ENCODE measurements around the gene IRF5. TPM values are rescaled to one million over a fixed set of nuclear protein-coding genes. Genes with fewer than 3 reads are reported as not detected.

The IRF5 gene
- total RNA-seq, 1 experiment from 2014 or later, result 0.74 TPM

GRCh38 chr7:128894101-128894440 lies 43.7 kb upstream of the IRF5 start:
- Mint-ChIP-seq H3K4me3 (no peak overlapping the region), H3K27ac (no peak overlapping the region), H3K4me1 (peaks cover 3 to 5% of the 10 kb centered on the region in 2 experiments; a peak in 2 of 4 replicates), H3K9me3 (peaks cover 3 to 4% of the 10 kb centered on the region in 2 experiments), H3K27me3 (ENCODE audit: low read depth) (peaks cover 11% of the 10 kb centered on the region), H3K36me3 (ENCODE audit: insufficient read depth in 1 of 3, low read depth in 3 of 3) (peaks cover 6% of the 10 kb centered on the region in 3 experiments)
- no peak for TF ChIP-seq CTCF (conservative IDR thresholded peaks at IDR 0.05)
- Histone ChIP-seq H3K79me1 (ENCODE audit: insufficient read depth, low read depth, low read length, poor library complexity, severe bottlenecking) (no peaks in the 10 kb centered on the region), H2BK20ac (ENCODE audit: low read depth, low read length, poor library complexity, severe bottlenecking) (no peak overlapping the region), H3K9ac (ENCODE audit: extremely low read depth, insufficient read length, low read length) (no peak overlapping the region), H3K27me3 (ENCODE audit: insufficient read depth, low read length) (no peaks in the 10 kb centered on the region), H2BK12ac (ENCODE audit: insufficient read length, low read depth, low read length) (no peak overlapping the region), H3K27ac (ENCODE audit: insufficient read length, low read depth, low read length) (no peak overlapping the region), H2BK5ac (ENCODE audit: insufficient read length, low read length) (no peak overlapping the region), H2BK120ac (ENCODE audit: low read depth, low read length, poor library complexity, severe bottlenecking) (no peak overlapping the region), H2AK5ac (ENCODE audit: insufficient read length, low read length) (no peak overlapping the region), H3K23me2 (ENCODE audit: insufficient read length, low read depth, low read length, poor library complexity, severe bottlenecking) (peaks cover 9% of the 10 kb centered on the region), H4K20me1 (ENCODE audit: control insufficient read depth, insufficient read depth, insufficient read length) (no peaks in the 10 kb centered on the region), H3K14ac (ENCODE audit: insufficient read depth, low read length) (no peak overlapping the region), H4K5ac (ENCODE audit: insufficient read length, low read depth, low read length) (no peak overlapping the region), H4K8ac (replicated peaks; ENCODE audit: insufficient read length, low read depth, low read length) (no peak overlapping the region), H3K18ac (ENCODE audit: insufficient read length, low read depth, low read length) (no peak overlapping the region), H4K91ac (ENCODE audit: insufficient read length, low read depth, low read length) (no peak overlapping the region), H3K4ac (ENCODE audit: low read depth, low read length) (no peak overlapping the region), H3T11ph (ENCODE audit: low read length) (no peak overlapping the region), H3K56ac (ENCODE audit: insufficient read length, low read depth, low read length) (no peak overlapping the region), H3K4me1 (ENCODE audit: insufficient read depth, low read length) (no peaks in the 10 kb centered on the region), H3K4me2 (ENCODE audit: insufficient read depth, insufficient read length, low read length) (no peak overlapping the region), H3K79me2 (ENCODE audit: insufficient read depth, low read length) (no peaks in the 10 kb centered on the region), H2BK15ac (ENCODE audit: low read depth, low read length) (no peak overlapping the region), H3K9me3 (ENCODE audit: control insufficient read depth, low read depth, low read length) (no peaks in the 10 kb centered on the region), H3K23ac (ENCODE audit: insufficient read length, low read depth, low read length) (no peak overlapping the region), H2AFZ (ENCODE audit: low read length) (no peak overlapping the region)
- no peak for DNase-seq
- no CpG with 5 or more reads among the region's 6 CpGs for WGBS (ENCODE audit: extremely low coverage, insufficient read length, low lambda C conversion rate)

Data from H9 (cell line).